Stimulated activated CD8-positive, alpha-beta memory T cell treated with anti-CD3 and anti-CD28 coated beads, Interleukin-7, amount 100 ng/mL, for 48 hours (primary cell): ENCODE results near the gene DLGAP1.

Experiments
- DNase-seq, 2 donors: peaks; one replicate each; pipeline ENCODE4 v3.0.0-alpha.2; 2020; ENCODE audit warnings: low read depth in 1 of 2; ENCODE audit errors: extremely low read depth in 1 of 2

DLGAP1 gene

DNA sequence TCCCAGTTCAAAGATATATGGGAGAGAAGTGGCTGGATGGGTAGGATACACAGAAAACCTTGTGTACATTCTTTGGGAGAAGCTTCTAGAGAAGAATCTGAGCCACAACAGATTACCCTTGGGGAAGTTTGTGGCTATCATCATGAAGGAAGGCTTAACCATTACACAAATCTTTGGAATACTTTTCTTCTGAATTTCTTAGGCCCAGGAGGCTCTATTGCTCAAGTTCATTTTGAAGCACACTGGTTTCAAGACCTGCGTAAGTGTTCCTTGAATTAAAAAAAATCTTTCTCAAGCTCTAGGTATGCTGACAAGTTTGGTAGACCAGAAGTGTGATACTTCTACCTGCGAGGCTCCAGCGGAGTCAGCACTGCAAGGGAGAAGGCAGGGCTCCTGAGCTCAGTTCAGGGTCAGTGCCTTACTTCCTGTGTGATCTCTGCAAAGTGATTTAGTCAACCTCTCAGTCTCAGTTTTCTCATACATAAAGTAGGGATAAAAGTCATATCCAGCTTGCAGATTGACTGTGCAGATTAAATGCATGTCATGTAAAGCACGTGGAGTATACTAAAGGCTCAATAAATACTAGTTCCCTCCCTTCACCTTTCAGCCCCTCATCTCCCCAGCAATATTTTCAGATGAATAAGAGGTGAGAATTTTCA, 438.6 kb downstream of the DLGAP1 start:
- DNase-seq, result no peak

DNA sequence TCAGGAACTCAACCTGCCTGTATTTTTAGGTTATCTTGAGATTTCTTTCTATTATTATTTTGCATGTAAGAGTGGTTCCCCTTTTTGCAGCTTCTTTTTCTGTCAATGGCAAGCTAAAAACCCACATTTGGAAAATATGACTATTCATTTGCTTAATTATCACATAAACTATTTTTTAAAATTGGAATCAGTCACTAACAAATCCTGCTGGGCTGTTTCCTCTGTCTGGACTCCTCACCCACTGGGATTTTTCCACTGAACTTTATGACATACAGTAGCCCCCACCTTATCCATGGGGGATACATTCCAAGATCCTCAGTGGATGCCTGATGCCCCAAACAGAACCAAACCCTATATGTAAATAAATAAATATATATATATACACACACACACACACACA, 447.3 kb downstream of the DLGAP1 start:
- DNase-seq, result no peak

- no peak for DNase-seq
These were observed 450.8 kb downstream of the DLGAP1 start for GRCh38 chr18:4004183-4004829.

DNA sequence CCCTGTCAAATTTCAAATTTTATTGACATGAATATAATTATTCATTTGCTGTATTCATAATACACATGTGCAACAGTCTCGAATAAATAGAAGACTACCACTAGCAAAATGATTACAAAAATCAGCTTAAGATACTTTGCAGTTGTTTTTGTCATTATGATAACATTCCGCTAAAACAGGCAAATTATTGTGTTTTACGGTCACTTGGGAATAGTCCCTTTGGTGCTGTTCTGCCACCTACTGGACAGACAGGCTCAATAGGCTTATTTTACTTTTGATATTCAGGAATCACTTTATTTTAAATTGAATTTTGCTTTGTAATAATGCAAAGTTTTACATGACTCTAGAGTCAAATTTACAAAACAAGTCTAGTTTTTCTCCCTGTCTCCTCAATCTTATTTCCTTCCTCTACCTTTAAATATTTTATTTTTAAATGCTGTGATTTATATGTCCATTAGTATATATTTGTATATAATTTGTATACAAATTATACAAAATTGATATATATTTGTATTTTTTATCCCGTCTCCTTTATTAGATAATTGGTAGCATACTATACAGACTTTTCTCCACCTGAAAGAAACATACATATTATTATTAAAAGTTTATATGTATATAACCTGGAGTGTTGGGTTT, 456.3 kb downstream of the DLGAP1 start:
- DNase-seq, result no peak

DNA sequence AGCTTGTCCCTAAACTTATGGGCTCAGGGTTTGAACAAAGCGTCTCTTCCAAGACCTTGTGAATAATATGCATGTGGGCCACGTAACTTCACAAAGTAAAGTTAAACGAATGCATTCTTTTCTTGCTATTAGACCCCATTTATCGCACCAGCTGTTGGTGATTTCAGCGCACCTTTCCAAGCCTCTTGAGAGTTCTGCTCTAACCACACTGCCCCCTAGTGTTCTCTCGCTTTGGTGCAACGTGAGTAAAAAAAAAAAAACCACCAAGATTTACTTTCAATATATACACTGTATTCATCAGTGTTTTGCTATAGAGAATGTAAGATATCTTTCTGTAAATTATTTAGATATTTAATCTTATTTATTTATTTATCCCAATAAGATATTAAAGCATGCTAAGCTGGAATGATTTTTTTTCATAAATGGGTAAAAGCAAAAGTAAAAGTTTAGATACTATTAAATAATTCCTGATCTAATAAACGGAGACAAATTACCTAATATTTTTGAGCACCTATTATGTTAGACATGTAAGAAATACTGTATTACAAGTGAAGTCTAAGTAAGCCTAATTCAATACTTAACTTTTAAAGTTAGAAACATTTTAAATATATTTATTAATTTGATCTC, 459.5 kb downstream of the DLGAP1 start:
- peak in 1 of 2 donors; percentile 4 for DNase-seq

DNA sequence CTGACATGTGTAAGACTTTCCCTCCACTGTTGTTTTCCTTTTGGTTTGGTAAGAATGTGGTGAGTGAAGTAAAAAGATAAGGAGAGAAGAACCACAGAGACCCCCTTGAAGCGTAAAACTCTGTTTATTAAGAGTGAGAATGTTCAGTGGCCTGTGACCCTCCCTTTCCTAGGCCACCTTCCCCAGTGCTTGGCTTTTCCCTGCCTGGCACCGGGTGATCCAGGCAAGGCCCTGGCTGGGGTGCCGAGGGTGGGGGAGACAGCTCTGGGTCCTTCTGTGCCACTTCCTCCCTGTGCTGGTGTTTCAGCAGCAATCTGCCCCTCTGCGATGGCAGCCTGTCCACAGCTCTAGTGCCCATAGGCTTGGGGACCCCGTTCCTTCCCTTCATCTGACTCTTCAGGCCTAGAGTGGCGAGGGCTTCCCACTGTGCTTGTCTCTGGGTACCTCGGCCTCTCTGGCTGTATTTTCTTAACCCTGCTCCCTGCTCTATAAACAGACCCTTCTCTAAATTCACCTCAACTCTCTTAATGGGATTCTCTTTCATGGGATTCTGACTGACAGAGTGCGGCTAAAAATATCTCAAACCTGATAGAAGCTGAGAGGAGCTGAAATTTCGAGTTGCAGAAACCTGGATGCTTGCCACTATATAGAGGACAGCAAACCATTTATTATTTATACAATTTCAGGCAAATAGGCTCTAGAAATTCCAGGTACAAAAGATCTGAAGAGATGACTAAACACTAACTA, 461.0 kb downstream of the DLGAP1 start:
- no peak for DNase-seq

DNA sequence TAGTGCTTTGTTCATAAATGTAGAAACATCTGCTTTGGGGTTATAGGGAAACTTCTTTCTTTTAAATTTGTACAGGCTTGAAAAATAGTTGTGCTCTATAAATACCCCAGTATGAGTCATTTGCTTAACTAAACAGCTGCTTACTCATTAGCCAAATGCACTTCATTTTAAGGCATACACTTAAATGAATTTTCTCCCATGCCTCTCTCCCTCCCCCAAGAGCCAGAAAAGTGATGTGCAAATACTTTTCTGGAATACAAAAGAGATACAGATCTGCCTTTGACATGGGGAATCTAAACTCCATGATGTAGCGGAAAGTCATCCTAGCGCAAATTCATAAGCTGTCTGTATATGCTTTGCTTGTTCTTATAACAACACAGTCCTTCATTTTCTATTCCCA, 469.4 kb downstream of the DLGAP1 start:
- no peak for DNase-seq

DNA sequence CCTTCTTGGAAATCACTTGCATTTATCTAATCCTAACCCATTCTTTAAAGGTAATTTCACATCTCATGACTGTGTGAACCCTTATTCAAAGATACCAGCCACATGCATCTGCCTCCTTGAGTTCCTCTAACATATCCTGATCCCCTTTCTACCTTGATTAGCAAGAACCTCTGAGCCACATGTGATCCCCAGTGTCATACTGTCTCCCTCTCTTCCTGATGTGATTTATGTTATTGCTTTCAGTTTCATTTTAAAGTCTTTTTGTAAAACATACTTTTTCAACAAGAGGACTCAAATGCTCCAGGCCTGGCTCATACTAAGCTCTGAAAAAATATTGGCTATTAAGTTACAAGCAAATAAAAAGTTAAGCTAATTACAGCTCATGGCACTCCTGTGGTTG, 470.1 kb downstream of the DLGAP1 start:
- DNase-seq, result no peak

DNA sequence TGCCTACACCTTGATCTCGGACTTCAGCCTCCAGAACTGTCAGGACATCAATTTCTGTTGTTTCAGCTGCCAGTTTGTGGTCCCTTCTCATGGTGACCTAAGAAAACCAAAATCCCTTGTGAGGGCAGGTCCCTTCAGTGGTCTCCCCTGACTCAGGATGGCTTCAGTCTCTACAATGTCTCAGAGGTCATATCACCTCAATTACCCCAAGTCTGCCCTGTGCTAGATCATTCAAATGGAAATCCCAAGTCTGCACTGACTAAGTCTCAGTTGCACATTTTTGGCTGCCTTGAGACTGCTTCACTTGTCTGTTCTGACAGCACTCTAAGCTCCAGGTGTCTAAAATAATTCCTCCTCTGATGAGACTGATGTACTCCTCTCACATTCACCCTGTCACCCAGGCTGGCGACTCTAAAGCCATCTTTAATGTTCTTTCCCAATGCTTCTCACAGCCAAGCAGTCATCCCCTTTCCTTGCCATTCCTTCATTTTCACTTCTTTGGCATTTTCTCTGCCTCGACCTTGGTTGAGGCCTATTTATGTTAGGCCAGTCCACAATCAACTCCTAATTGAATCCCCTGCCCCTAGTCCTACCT, 470.8 kb downstream of the DLGAP1 start:
- no peak for DNase-seq

DNA sequence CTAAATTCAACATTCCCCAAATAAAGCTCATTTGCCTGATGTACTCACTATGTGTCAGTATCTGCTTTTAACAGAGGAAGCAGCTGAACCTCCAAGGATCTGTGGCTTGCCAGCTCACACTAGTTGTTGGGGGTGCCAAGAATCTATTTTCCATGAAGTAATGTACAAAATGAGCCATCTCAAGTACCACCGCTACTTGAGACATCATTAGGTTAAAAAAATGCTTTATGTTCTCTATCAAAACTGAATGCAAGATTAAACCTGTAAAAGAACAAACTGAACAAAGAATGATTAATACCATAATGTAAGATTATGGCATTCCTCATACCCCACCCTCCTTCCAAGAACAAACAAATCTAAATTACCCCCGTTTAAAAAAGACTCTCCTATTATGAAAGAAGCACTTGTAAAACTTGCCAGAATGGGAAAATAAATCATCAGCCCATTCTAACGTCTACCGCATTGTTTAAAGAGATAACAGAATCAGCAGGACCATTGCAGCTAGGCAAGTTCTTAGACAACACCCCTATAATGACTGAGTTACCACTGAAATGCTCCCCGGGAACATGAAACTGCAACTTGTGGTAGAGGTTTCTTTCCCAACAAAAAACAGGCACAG, 471.6 kb downstream of the DLGAP1 start:
- no peak for DNase-seq

DNA sequence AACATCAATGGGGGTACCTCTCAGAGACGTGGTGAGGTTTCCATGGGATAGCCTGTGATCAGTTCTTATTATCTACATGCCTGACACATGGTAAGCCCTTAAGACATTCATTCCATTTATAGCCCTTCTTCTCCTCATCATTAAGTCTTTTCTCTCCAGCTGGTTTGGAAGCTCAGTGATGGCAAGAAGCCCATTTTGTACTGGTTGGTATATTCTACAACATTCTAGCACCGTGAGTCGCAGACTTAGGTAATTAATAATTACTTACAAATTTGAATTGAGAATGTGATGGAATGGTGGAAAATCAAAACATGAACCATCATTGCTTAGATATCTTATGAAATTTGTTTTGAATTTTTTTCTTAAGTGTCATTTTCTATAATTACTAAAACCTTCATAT, 472.6 kb downstream of the DLGAP1 start:
- no peak for DNase-seq

GRCh38 chr18:3979024-3979423, 476.1 kb downstream of the DLGAP1 start:
- no peak for DNase-seq

DNA sequence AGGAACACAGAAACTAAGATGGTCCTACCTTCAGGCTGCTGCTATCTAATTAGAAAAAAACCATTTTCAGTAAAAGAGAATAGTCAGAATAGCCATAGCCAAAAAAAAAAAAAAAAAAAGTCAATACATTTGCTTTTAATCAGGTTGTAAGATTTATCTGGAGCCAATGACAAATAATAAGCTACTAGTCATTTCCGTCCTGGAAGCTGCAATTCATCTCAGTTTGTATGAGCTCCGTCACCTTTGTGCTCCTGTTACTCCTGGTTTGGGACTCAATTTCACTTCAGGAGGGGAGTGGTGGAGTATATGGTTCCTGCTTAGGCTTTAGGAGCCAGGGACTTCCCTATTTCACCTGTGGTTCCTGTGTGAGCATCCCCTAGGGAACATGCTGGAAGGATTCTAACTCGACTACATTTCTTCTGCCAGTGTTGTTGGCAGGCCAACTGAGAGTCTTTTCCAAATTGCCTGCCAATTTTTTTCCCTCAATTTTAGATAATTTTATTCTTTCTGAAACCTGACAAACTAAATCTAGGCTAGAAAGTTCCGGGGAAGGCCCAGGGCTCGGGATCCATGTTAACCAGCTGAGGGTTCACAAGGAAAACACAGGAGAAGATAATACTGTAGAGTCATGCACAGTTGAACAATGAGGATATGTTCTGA, 481.8 kb downstream of the DLGAP1 start:
- no peak for DNase-seq

- DNase-seq, result no peak
These were observed 482.7 kb downstream of the DLGAP1 start for GRCh38 chr18:3972291-3972930.

GRCh38 chr18:3970929-3971328, 484.2 kb downstream of the DLGAP1 start:
- no peak for DNase-seq

- no peak for DNase-seq
These were observed 487.5 kb downstream of the DLGAP1 start for GRCh38 chr18:3967359-3968180.

DNA sequence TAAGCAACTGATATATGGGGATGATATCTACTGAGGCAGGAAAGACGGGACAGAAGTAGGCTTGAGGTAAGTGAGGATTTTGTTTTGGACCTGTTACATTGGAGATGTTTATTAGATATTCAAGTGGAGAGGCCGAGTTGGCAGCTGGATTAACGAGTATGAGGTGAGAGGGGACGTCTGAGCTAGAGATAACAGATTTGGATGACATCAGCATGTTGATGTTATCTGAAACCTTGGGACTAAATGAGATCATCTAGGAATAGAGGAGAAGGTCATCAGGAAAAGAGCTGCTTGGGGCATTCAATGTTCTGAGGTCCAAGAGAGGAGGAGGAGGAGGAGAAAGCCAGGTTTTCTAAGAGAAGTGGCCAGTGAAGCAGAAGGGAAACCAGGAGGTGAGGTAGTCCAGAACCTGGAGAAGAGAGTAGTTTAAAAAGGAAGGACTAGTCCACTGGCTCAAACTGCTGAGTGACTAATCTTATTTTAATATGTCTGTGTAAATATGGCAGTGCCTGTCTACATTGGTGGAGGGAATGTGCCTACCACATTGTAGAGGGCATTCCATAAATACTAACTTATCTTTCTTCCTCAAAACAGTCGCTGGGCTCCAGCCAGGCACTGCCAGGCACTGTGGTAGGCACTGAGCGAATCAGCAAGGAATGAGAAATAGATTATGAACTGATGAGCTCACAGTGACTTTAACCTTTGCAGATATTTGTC, 488.3 kb downstream of the DLGAP1 start:
- DNase-seq, result no peak

DNA sequence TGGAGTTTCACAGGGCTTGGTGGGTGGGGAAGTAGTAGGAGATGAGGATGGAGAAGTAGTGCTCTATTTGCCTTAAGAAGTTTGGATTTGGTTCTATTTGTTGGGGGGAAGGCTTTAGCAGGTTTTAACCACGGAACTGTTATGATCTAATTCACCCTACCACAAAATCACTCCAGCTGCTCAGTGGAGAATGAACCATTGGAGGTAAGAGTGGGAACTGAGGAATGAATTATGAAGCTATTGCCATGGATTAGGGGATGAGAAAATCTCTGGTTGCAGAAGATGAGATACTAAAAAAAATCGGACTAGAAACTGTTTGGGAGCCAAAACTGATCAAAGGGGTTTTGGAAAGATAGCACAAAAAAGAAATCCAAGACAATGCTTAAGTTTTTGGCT, 488.9 kb downstream of the DLGAP1 start:
- no peak for DNase-seq
